Measurements from ENCODE around the gene ZSCAN18.

- TF ChIP-seq, protein P1, sequence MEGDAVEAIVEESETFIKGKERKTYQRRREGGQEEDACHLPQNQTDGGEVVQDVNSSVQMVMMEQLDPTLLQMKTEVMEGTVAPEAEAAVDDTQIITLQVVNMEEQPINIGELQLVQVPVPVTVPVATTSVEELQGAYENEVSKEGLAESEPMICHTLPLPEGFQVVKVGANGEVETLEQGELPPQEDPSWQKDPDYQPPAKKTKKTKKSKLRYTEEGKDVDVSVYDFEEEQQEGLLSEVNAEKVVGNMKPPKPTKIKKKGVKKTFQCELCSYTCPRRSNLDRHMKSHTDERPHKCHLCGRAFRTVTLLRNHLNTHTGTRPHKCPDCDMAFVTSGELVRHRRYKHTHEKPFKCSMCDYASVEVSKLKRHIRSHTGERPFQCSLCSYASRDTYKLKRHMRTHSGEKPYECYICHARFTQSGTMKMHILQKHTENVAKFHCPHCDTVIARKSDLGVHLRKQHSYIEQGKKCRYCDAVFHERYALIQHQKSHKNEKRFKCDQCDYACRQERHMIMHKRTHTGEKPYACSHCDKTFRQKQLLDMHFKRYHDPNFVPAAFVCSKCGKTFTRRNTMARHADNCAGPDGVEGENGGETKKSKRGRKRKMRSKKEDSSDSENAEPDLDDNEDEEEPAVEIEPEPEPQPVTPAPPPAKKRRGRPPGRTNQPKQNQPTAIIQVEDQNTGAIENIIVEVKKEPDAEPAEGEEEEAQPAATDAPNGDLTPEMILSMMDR (IDR thresholded peaks at IDR 0.05): no peak
- TF ChIP-seq POLR2A (IDR thresholded peaks at IDR 0.05): no peak
Measured at GRCh38 chr19:58063712-58064111, 34.3 kb downstream of the ZSCAN18 start.
